ENCODE data around the gene PCDH8. TPM values are rescaled to one million over a fixed set of nuclear protein-coding genes. Genes with fewer than 3 reads are reported as not detected.
A peak's percentile ranks its signal among the peaks of the same experiment; 100 is the strongest.

Gene PCDH8
- total and polyA plus RNA-seq, 2 experiments from 2014 or later = 0.36 to 1.7 TPM

DNA sequence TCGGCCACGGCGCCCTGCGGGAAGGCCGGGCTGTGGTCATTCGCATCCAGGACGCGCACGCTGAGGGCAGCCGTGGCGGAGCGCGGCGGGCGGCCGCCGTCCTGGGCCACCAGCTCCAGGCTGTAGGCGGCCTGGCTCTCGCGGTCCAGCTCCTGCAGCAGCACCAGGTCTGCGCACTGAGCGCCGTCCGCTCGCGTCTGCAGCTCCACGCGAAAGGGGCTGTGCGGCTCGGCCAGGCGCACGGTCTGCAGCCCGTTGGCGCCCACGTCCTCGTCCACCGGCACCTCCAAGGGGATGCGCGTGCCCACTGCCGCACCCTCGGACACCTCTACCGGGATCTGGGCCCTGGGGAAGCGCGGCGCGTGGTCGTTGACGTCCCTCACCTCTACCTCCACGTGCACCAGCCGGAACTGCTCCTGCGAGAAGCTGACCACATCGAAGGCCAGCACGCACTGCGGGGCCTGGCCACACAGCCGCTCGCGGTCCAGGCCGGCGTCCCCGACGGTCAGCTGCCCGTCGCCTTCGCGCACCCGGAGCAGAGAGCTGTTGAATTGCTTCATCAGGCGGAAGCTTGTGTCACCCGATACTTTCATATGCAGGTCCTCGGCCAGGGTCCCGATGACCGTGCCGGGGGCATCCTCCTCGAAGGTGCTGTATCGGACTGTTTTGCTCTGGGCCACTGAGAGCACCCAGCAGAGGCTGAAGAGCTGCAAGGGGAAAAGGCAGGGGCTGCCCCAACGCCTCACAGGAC lies 583 bp downstream of the PCDH8 start:
- peak overlapping the region; percentile 72 for H3K4me2 ChIP-seq
- peak; percentile 33 for DNase-seq (ENCODE audit: low spot score)

DNA sequence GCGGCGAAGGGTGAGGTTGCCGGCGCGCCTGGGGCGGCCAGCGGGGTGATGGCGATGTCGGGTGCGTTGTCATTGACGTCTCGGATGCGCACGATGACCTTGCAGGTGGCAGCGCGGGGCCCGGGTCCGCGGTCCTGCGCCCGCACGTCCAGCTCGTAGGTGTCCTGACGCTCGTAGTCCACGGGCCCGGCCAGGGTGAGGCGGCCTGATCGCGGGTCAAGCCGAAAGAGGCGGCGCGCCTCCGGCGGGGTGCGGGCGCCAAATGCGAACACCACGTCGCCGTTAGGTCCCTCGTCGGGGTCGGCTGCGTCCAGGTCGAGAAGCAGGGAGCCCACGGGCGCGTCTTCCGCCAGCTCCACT lies 1.1 kb downstream of the PCDH8 start:
- H4K20me1 ChIP-seq (replicated peaks; ENCODE audit: insufficient read depth) = peaks cover under 1% of the 10 kb centered on the region; the same call in 1 of the 2 replicates
- H2AFZ ChIP-seq = no peak overlapping the region
- no peak overlapping the region for H3K4me3 Mint-ChIP-seq
- peaks cover 11% of the 10 kb centered on the region for H3K36me3 Mint-ChIP-seq (ENCODE audit: low read depth)
- H3F3A ChIP-seq (replicated peaks; ENCODE audit: low read depth) = peaks cover 13% of the 10 kb centered on the region
- no peak for DNase-seq (ENCODE audit: low spot score)
- TF ChIP-seq, protein P1, sequence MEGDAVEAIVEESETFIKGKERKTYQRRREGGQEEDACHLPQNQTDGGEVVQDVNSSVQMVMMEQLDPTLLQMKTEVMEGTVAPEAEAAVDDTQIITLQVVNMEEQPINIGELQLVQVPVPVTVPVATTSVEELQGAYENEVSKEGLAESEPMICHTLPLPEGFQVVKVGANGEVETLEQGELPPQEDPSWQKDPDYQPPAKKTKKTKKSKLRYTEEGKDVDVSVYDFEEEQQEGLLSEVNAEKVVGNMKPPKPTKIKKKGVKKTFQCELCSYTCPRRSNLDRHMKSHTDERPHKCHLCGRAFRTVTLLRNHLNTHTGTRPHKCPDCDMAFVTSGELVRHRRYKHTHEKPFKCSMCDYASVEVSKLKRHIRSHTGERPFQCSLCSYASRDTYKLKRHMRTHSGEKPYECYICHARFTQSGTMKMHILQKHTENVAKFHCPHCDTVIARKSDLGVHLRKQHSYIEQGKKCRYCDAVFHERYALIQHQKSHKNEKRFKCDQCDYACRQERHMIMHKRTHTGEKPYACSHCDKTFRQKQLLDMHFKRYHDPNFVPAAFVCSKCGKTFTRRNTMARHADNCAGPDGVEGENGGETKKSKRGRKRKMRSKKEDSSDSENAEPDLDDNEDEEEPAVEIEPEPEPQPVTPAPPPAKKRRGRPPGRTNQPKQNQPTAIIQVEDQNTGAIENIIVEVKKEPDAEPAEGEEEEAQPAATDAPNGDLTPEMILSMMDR (conservative IDR thresholded peaks at IDR 0.05; ENCODE audit: low read depth in 2 of 2) = no peak
- TF ChIP-seq EZH2 (IDR thresholded peaks at IDR 0.05; ENCODE audit: low read depth, unreplicated experiment) (peak; percentile 67), JUNB (IDR thresholded peaks at IDR 0.05; ENCODE audit: unreplicated experiment) (no peak), ZNF114 (CRISPR knock-in tag; IDR thresholded peaks at IDR 0.05) (no peak), ZNF331 (CRISPR knock-in tag; IDR thresholded peaks at IDR 0.05; ENCODE audit: low read depth) (no peak)
- no peak overlapping the region for H3K27ac ChIP-seq (ENCODE audit: low read depth)
- H3K27me3 Mint-ChIP-seq (ENCODE audit: insufficient read depth, low read depth, poor library complexity) = peaks cover 56% of the 10 kb centered on the region
- H3K4me3 ChIP-seq = peak overlapping the region; percentile 91
- H3K79me2 ChIP-seq (replicated peaks; ENCODE audit: insufficient read depth) = no peaks in the 10 kb centered on the region
- no peaks in the 10 kb centered on the region for H3K9me2 ChIP-seq (ENCODE audit: insufficient read depth)
- peaks cover 30% of the 10 kb centered on the region for H3K4me1 ChIP-seq (ENCODE audit: insufficient read depth)
- peaks cover 68% of the 10 kb centered on the region for H3K27me3 ChIP-seq (ENCODE audit: insufficient read depth)
- H3K27ac Mint-ChIP-seq = no peak overlapping the region
- peak overlapping the region; percentile 72 for H3K4me2 ChIP-seq
- no peak for ATAC-seq
- H3K36me3 ChIP-seq (ENCODE audit: insufficient read depth) = no peaks in the 10 kb centered on the region
- peaks cover 14% of the 10 kb centered on the region; the same call in 2 of the 3 replicates for H3K9me3 Mint-ChIP-seq
- H3K4me1 Mint-ChIP-seq = peaks cover 28% of the 10 kb centered on the region

More for the DNA sequence above, 583 bp downstream of the PCDH8 start:
- 0 out of 3 replicates have a peak, but pooled peaks have one; percentile 0 for ATAC-seq
- Mint-ChIP-seq H3K27me3 (ENCODE audit: insufficient read depth, low read depth, poor library complexity) (peaks cover 56% of the 10 kb centered on the region), H3K9me3 (peaks cover 14% of the 10 kb centered on the region; the same call in 2 of the 3 replicates), H3K4me1 (peaks cover 33% of the 10 kb centered on the region), H3K4me3 (peak overlapping the region; percentile 86), H3K36me3 (ENCODE audit: low read depth) (peaks cover 11% of the 10 kb centered on the region), H3K27ac (no peak overlapping the region)
- 0 out of 2 replicates have a peak overlapping the region, but pooled peaks have one; percentile 32 for H2AFZ ChIP-seq
- H3K36me3 ChIP-seq (ENCODE audit: insufficient read depth) = no peaks in the 10 kb centered on the region
- TF ChIP-seq EZH2 (IDR thresholded peaks at IDR 0.05; ENCODE audit: low read depth, unreplicated experiment) (peak; percentile 72), POLR2AphosphoS5 (IDR thresholded peaks at IDR 0.05; ENCODE audit: low read depth) (no peak)
- TF ChIP-seq, protein P2, sequence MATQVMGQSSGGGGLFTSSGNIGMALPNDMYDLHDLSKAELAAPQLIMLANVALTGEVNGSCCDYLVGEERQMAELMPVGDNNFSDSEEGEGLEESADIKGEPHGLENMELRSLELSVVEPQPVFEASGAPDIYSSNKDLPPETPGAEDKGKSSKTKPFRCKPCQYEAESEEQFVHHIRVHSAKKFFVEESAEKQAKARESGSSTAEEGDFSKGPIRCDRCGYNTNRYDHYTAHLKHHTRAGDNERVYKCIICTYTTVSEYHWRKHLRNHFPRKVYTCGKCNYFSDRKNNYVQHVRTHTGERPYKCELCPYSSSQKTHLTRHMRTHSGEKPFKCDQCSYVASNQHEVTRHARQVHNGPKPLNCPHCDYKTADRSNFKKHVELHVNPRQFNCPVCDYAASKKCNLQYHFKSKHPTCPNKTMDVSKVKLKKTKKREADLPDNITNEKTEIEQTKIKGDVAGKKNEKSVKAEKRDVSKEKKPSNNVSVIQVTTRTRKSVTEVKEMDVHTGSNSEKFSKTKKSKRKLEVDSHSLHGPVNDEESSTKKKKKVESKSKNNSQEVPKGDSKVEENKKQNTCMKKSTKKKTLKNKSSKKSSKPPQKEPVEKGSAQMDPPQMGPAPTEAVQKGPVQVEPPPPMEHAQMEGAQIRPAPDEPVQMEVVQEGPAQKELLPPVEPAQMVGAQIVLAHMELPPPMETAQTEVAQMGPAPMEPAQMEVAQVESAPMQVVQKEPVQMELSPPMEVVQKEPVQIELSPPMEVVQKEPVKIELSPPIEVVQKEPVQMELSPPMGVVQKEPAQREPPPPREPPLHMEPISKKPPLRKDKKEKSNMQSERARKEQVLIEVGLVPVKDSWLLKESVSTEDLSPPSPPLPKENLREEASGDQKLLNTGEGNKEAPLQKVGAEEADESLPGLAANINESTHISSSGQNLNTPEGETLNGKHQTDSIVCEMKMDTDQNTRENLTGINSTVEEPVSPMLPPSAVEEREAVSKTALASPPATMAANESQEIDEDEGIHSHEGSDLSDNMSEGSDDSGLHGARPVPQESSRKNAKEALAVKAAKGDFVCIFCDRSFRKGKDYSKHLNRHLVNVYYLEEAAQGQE (IDR thresholded peaks at IDR 0.05; ENCODE audit: unreplicated experiment) = peak; percentile 13
- H3K4me3 ChIP-seq = peak overlapping the region; percentile 91
- no peaks in the 10 kb centered on the region; the same call in 1 of the 2 replicates for H4K20me1 ChIP-seq (replicated peaks; ENCODE audit: insufficient read depth)
- peaks cover 16% of the 10 kb centered on the region for H3F3A ChIP-seq (replicated peaks; ENCODE audit: low read depth)
- H3K27me3 ChIP-seq (ENCODE audit: insufficient read depth) = peaks cover 68% of the 10 kb centered on the region
- H3K79me2 ChIP-seq (replicated peaks; ENCODE audit: insufficient read depth) = no peaks in the 10 kb centered on the region
- H3K27ac ChIP-seq (ENCODE audit: low read depth) = no peak overlapping the region
- H3K4me1 ChIP-seq (ENCODE audit: insufficient read depth) = peaks cover 36% of the 10 kb centered on the region
- H3K9me2 ChIP-seq (ENCODE audit: insufficient read depth) = no peaks in the 10 kb centered on the region
